Aorta (tissue), 5 donors: Measurements from ENCODE around the gene RER1. TPM values are rescaled to one million over a fixed set of nuclear protein-coding genes. Genes with fewer than 3 reads are reported as not detected.
A peak's percentile ranks its signal among the peaks of the same experiment; 100 is the strongest.

Source experiments
- ATAC-seq: fragments of 200-7000 bp; cut with Tn5 transposase; one replicate; pipeline ENCODE4 v1.9.1; 2022; ENCODE audit warnings: moderate library complexity; ENCODE audit not compliant: low FRiP score
- DNase-seq, 2 donors: peaks; one replicate each; pipeline ENCODE4 v3.0.0-alpha.2; 2020
- H3K27ac ChIP-seq, 2 donors: one replicate each; pipeline ENCODE4 v1.5.1; 2013; ENCODE audit warnings: low read length in 2 of 2, mild to moderate bottlenecking in 2 of 2, moderate library complexity in 2 of 2, control low read depth in 1 of 2, inconsistent platforms in 1 of 2, low read depth in 1 of 2
- H3K27me3 ChIP-seq, 2 donors: one replicate each; pipeline ENCODE4 v1.6.1; 2013; ENCODE audit warnings: control low read depth in 1 of 2, low read length in 1 of 2, mild to moderate bottlenecking in 1 of 2, moderate library complexity in 1 of 2; ENCODE audit not compliant: insufficient read depth in 2 of 2, control insufficient read depth in 1 of 2
- H3K36me3 ChIP-seq, 2 donors: one replicate each; pipeline ENCODE4 v1.6.1; 2013; ENCODE audit warnings: control low read depth in 1 of 2, low read length in 1 of 2, mild to moderate bottlenecking in 1 of 2; ENCODE audit not compliant: insufficient read depth in 2 of 2, control insufficient read depth in 1 of 2
- H3K4me1 ChIP-seq, 2 donors: one replicate each; pipeline ENCODE4 v1.6.1; 2013; ENCODE audit warnings: low read length in 2 of 2, control low read depth in 1 of 2, mild to moderate bottlenecking in 1 of 2, moderate library complexity in 1 of 2; ENCODE audit not compliant: insufficient read depth in 2 of 2, control insufficient read depth in 1 of 2
- H3K4me3 ChIP-seq, 2 donors: one replicate each; pipeline ENCODE4 v1.5.1; 2013; ENCODE audit warnings: low read length in 2 of 2, control low read depth in 1 of 2, mild to moderate bottlenecking in 1 of 2
- H3K9me3 ChIP-seq: one replicate; pipeline ENCODE4 v1.6.1; 2013; ENCODE audit warnings: mild to moderate bottlenecking, low read length; ENCODE audit not compliant: control insufficient read depth
- WGBS, 2 donors: extraction: QIAGEN DNeasy Blood & Tissue Kit; methylation state at CpG; one replicate each; pipeline ENCODE4 v1.1.7; 2013; 5-methylcytosine and 5-hydroxymethylcytosine counted together
- intact Hi-C, 2 donors: fragments of 100-400 bp; cut with DNase I; formaldehyde crosslinking; loops; one replicate each; pipeline versions ENCODE4 v1.14.2 to v1.15.0; 2022
- polyA plus RNA-seq, 2 donors: library from polyadenylated mRNA; stranded (reverse); fragments of 200-250 nt; gene quantifications; one replicate each; pipeline ENCODE4 v1.2.3, GENCODE V29; 2013
- total RNA-seq, 2 donors: library from RNA; stranded (reverse); fragmentation: NEBNext Ultra II Directional; extraction: Animal tissue kit (Norgen Biotek cat#: 25700); gene quantifications; one replicate each; pipeline ENCODE4 v1.2.1, GENCODE V29; 2021
- donor health status: healthy with polysubstance abuse.
- donor health status: Bipolar disorder and iron deficiency.
- donor health status: DM: no; HTN: no; CAD: no.
- donor health status: DM: no; HTN: no; CAD: no.
- donor health status: DM: yes; HTN: yes; CAD: no.

RER1 gene
- total and polyA plus RNA-seq, 4 donors, result 41.1 to 99.8 (median 83.4) TPM

DNA sequence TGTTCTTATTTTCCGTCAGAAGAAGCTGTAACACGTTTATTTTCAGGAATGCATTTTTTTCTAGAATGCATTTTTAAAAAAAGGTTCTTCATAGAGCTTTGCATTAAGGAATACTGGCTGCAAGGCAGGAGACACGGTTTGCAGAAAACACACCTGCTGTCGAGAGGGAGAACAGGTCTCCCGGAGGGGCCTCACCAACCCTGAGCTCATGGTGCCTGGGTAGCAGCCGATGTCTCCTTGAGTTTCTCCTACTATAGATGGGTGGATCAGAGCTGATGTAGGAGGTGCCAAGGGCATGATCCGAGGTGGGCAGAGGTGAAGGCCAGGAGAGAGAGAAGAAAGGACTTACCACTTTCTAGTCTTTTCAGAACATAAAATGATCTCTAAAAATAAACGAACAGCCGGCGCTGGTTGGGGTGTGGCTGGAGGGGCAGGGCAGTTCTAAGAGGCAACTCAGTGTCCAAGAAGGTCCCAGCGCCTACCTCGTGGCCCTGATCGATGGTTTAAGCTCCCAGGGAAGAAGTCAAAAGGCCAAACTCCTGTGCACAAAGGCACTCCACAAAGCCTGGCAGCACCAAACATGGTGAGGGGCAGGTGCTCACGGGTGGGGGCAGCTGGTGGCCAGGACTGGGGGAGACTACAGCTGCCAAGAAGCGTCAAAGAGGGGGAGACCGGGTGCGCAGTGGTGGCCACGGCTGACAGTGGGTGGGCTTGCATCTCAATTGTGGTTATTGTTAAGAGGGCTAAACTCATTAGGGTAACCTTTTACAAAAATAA, 12.5 kb upstream of the RER1 start:
- no peaks in the 10 kb centered on the region for H3K27me3 ChIP-seq
- no peak overlapping the region for H3K27ac ChIP-seq
- DNase-seq, result peak; percentile 26 to 46
- WGBS, 2 donors, result 90 to 93% methylated on average over 18 of the region's 18 CpGs
- H3K9me3 ChIP-seq, result no peaks in the 10 kb centered on the region
- no peak overlapping the region for H3K4me3 ChIP-seq
- intact Hi-C loops, result no loop called here
- H3K36me3 ChIP-seq, result no peaks in the 10 kb centered on the region
- no peak for ATAC-seq
- no peaks in the 10 kb centered on the region for H3K4me1 ChIP-seq

DNA sequence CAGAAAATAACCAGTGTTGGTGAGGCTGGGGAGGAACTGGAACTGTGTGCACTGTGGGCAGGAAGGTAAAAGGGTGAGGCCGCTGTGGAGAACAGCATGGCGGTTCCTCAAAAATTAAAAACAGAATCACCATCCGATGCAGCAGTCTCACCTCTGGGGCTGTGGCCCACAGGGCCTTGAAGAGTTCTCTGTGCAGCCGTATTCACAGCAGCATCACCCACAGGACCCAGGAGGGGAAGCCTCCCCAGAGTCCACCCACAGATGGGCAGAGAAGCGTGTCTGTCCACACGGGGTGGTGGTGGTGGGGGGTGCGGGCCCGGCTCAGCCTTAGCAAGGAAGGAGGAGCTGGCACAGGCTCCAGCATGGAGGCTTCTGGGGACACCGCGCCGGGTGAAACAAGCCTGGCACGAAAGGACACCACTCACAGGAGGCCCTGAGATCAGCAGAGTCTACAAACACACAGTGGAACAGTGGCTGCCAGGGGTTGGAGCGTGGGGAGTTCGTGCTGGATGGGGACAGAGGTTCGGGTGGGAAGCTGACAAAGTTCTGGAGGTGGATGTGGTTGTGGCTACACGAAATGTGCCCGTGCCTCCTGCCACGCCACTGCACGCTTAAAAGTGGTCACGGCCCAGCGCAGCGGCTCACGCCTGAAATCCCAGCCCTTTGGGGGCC, 11.8 kb upstream of the RER1 start:
- intact Hi-C loops, result loop anchor here (2.0 to 5.0 kb wide), 3 partner anchors 58 to 185 kb away; partner anchors contain the start of gene FAAP20 (in 1 of the 2)
- H3K9me3 ChIP-seq, result no peaks in the 10 kb centered on the region
- no peaks in the 10 kb centered on the region for H3K36me3 ChIP-seq
- H3K4me3 ChIP-seq, result no peak overlapping the region
- no peak for ATAC-seq
- H3K4me1 ChIP-seq, result no peaks in the 10 kb centered on the region
- no peaks in the 10 kb centered on the region for H3K27me3 ChIP-seq
- DNase-seq, result peak; percentile 25 to 66
- H3K27ac ChIP-seq, result no peak overlapping the region
- 92 to 93% methylated on average over 21 to 23 of the region's 23 CpGs for WGBS, 2 donors

DNA sequence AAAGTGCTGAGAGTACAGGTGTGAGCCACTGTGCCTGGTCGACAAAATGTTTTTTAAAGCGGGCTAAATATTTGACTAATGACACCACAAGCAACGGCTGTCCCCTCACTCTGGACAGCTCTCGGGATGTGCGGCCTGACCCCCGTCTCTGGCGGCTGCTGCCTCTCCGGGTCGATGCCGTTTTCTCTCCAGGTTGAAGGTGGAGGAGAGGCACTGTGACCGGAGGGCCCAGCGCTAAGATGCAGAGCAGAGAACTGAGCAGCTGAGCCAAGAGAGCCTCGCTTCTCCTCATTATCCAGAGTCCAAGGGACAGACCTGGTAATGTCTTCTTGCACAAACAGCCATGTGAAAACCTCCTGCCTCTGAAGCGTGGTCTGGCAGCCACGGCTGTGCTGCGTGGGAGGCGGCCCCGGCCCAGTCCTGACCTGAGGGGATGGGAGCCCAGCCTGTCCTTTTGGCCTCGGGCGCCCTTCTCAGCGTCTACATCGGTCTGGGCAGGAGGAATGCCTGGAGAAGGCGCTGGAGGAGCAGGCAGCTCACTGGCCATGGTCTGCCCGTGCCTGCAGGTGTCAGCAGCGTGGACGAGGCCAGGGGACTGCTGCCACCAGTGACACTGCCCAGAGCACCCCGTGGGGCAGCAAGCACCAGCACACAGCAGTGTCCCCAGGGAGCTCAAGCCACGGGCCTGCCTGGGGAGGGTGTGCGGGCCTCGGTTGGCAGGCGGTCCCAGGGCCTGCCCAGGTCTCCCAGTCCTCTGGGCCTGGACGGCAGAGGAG, 10.6 kb upstream of the RER1 start:
- Histone ChIP-seq H3K4me3 (no peak overlapping the region), H3K27ac (no peak overlapping the region), H3K36me3 (no peaks in the 10 kb centered on the region), H3K27me3 (no peaks in the 10 kb centered on the region), H3K4me1 (no peaks in the 10 kb centered on the region), H3K9me3 (no peaks in the 10 kb centered on the region)
- ATAC-seq (peak; percentile 36), DNase-seq (peak; percentile 49 to 74)
- intact Hi-C loops, result loop anchor here (1.0 to 5.0 kb wide), 4 partner anchors 59 to 186 kb away; partner anchors contain the start of gene FAAP20 (in 1 of the 2)
- WGBS, 2 donors, result 52 to 55% methylated on average over 30 to 32 of the region's 32 CpGs

DNA sequence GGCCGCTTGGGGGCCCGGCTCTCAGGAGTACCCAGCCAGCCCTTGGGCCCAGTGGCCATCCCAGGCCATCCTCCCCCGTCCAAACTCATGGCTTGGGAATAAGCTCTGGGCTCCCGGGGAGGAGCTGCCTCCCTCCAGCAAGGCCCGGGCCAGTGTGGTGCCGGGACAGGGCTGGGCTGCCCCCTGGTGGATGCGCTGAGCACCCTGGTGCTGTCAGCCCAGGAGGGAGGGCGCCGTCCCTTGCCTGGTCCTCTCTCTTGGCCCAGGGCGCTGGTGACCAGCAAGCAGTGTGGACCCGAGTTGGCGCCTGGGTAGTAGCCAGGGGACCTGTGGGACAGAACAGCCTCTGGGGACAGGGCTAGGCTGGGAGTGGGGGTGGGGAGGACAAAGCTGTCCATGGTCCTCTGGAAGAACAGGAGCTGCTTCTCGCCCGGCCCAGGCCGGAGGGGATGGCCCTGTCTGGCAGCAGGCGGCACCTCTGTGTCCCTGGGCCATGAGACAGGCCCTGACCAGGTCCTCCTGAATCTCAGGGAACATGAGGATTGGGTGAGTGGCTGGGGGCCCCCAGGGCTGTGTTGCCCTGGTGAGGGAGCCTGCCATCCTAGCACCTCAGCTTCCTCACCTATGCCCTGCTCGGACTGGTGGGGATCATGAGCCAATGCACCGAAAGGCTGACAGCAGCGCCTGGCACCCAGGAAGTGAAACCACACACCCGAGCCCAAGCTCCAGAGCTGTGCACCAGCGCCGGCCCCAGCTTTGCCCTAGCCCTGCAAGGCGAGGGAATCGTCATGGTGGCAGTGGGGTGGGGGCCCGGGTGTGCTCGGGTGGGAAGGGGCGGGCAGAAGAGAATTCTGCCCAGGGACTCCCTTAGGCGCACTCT, 9.7 kb upstream of the RER1 start:
- peak; percentile 91 to 97 for DNase-seq
- Histone ChIP-seq H3K4me1 (no peaks in the 10 kb centered on the region), H3K27me3 (no peaks in the 10 kb centered on the region), H3K4me3 (no peak overlapping the region), H3K36me3 (no peaks in the 10 kb centered on the region), H3K27ac (no peak overlapping the region), H3K9me3 (no peaks in the 10 kb centered on the region)
- intact Hi-C loops, result loop anchor here (1.0 to 5.0 kb wide), 4 partner anchors 60 to 187 kb away; partner anchors contain the start of gene FAAP20 (in 1 of the 2)
- WGBS, 2 donors, result 36 to 37% methylated on average over 27 to 28 of the region's 28 CpGs
- ATAC-seq, result peak; percentile 95

DNA sequence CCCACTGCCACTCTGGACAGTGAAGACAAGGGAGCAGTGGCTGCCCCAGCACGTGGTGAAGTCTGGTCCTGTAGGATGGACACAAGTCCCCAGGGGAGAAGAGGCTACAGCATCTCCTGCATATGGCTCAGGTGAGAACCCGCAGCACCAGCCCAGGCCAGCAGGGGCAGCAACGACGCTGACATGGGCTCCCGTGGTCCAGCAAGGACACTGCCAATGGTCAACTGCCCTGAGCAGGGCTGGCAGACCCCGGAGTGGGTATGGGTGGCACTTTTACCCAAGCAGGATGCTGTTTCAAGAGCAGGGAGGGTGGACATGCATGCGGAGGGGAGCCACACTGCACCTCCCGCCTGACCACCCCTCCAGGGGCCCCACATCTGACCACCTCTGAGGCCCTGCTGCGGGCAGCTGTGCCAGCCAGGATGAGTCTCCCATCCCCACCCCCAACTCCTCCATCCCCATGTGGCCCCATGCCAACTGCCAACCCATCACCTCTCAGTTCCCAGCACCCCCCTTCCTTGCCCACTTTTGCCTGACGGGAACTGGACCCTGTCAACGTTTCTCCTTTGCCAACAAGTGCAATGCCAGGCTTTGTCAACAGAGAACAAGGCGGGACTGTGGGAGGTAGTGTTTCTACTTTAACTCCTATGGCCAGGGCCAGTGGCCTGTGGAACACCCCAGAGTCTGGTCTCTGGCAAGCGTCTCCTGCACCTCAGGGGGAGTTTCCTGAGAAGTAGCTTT, 8.8 kb upstream of the RER1 start:
- 47 to 52% methylated on average over 13 of the region's 13 CpGs for WGBS, 2 donors
- no peaks in the 10 kb centered on the region for H3K27me3 ChIP-seq
- ATAC-seq (no peak), DNase-seq (peak; percentile 47 to 78)
- intact Hi-C loops, result loop anchor here (5.0 kb wide), 2 partner anchors 60 to 70 kb away; no protein-coding TSS in a partner anchor
- no peak overlapping the region for H3K27ac ChIP-seq
- no peak overlapping the region for H3K4me3 ChIP-seq
- no peaks in the 10 kb centered on the region for H3K4me1 ChIP-seq
- H3K36me3 ChIP-seq, result no peaks in the 10 kb centered on the region
- H3K9me3 ChIP-seq, result no peaks in the 10 kb centered on the region

DNA sequence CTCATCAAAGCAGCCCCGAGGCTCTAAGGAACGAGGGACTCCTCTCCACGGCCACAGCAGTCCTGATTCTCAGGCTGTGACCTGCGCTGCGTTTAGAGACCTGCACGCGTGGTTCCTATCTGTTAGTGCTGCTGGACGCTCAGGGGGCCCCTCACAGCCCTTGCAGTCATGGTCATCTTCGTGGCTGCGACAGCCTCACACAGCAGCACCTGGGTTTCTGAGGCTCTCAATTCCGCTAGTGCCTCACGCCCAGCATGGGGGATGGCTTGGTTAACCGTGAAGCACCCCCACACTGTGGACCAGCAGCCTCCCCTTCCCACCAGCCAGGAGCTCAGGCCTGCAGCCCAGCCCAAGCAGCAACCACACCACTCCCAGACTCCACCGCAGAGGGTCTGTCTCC, 8.1 kb upstream of the RER1 start:
- no peak for ATAC-seq
- WGBS, 2 donors, result 87 to 92% methylated on average over 14 of the region's 14 CpGs
- Histone ChIP-seq H3K4me1 (no peaks in the 10 kb centered on the region), H3K4me3 (no peak overlapping the region), H3K9me3 (no peaks in the 10 kb centered on the region), H3K27ac (no peak overlapping the region), H3K27me3 (no peaks in the 10 kb centered on the region), H3K36me3 (no peaks in the 10 kb centered on the region)
- intact Hi-C loops, result loop anchor here (5.0 kb wide), 2 partner anchors 61 to 71 kb away; no protein-coding TSS in a partner anchor
- peak; percentile 21 to 70 for DNase-seq

DNA sequence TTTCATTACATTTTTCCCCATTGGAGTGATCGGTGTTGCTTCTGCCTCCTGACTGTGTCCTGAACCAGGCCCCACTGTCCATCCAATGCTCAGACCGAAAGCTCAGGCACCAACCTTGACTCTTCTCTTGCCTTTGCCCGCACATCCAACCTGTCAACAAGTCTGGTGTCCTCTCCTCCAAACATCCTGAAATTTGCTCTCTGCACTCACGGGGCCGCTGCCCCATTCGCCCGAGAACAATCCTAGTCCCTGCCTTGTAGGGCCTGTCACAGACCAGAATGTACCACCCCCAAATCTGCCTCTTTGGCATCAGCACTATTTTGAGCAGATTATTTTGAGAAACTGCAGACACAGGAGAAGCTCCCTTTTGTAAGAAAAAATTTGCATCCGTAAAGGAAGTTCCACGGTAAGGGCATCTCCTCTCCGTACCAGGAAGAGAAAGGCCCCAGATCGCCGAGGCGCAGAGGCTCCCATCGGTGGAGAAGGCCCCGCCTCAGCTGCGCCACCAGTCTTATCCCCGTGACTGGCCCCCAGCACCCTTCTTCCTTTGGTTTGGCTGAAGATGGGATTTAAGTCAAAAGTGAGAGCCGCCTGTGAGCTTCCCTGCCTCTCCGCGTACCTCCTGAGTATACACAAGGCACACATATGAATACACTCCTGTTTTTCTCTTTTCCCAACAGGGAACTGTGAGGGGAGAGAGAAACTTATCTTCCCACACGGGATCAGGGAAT, 7.3 kb upstream of the RER1 start:
- ATAC-seq, result no peak
- intact Hi-C loops, result loop anchor here (5.0 kb wide), 2 partner anchors 62 to 72 kb away; no protein-coding TSS in a partner anchor
- no peak overlapping the region for H3K4me3 ChIP-seq
- H3K4me1 ChIP-seq, result no peaks in the 10 kb centered on the region
- H3K27ac ChIP-seq, result no peak overlapping the region
- H3K9me3 ChIP-seq, result no peaks in the 10 kb centered on the region
- WGBS, 2 donors, result 92 to 93% methylated on average over 21 of the region's 21 CpGs
- peak; percentile 26 to 55 for DNase-seq
- H3K27me3 ChIP-seq, result no peaks in the 10 kb centered on the region
- H3K36me3 ChIP-seq, result no peaks in the 10 kb centered on the region
